HG02870 (cell line): Measurements from ENCODE around the gene CYP2C8.
"Not testable (repeated sequence)": the region's sequence is repeated elsewhere in the genome, so short reads cannot be mapped to it uniquely, and the experiment has no call there.

Experiments
- ATAC-seq: cut with Tn5 transposase; IDR thresholded peaks from one replicate; pipeline ENCODE4 v1.9.1; 2021; ENCODE audit warnings: mild to moderate bottlenecking, moderate library complexity; ENCODE audit not compliant: unreplicated experiment

Gene CYP2C8

DNA sequence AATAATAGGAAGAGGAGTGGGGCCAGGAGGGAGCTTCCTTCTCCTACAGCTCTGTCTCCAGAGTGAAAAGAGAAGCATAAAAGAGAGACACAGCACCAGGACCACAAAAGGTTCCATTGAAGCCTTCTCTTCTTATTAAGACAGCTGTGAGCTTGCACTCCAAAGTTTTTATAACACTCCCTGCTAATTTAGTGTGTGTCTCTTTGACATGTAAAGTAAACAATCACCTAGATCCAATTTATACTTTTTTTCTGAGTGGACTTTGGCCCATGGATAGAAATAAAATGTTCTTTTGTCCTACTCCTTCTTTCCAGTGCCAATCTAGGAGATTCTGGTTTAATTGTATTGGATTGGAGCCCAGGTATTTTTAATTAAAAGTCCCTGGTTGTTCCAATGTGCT is at the start of gene CYP2C8:
CYP2C8 (minus strand) TSS at position 212 of the 400 bp plus-strand sequence; CDS start at position 117, 95 bp downstream.
- no peak for ATAC-seq

GRCh38 chr10:95116869-95117269 is 47.6 kb upstream of the CYP2C8 start:
- no peak for ATAC-seq

DNA sequence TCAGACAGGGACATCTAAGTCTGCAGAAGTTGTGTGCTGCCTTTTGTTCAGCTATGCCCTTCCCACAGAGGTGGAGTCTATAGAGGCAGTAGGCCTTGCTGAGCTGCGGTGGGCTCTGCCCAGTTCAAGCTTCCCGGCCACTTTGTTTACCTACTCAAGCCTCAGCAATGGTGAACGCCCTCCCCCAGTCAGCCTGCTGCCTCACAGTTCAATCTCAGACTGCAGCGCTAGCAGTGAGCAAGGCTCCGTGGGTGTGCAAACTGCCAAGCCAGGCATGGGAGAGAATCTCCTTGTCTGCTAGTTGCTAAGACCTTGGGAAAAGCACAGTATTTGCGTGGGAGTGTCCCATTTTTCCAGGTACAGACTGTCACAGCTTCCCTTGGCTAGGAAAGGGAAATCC is 41.5 kb upstream of the CYP2C8 start:
- ATAC-seq, result not testable (repeated sequence)

DNA sequence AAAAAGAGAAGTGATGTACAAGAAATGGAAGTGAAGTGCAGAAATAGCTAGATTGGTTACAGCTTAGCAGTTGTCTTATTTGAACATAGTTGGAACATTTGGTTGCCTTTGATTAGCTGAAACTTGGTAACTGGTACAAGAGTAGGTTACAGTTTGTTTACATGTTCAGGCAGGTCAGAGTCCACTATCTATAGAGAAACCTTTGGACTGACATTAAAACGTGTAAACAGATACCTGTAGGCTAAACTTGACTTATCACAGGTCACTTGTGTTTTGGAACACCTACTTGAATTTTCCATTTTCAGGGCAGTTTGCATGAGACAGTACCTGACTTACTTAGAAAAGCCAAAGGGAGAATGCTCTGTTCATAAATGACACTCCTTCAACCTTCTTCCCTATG is 28.5 kb upstream of the CYP2C8 start:
- ATAC-seq, result no peak

- ATAC-seq, result no peak
Measured at GRCh38 chr10:95096143-95096542, 26.8 kb upstream of the CYP2C8 start.

GRCh38 chr10:95079626-95080025 is 10.3 kb upstream of the CYP2C8 start:
- ATAC-seq, result not testable (repeated sequence)

- ATAC-seq, result no peak
Measured at GRCh38 chr10:95077556-95077955, 8.3 kb upstream of the CYP2C8 start.

DNA sequence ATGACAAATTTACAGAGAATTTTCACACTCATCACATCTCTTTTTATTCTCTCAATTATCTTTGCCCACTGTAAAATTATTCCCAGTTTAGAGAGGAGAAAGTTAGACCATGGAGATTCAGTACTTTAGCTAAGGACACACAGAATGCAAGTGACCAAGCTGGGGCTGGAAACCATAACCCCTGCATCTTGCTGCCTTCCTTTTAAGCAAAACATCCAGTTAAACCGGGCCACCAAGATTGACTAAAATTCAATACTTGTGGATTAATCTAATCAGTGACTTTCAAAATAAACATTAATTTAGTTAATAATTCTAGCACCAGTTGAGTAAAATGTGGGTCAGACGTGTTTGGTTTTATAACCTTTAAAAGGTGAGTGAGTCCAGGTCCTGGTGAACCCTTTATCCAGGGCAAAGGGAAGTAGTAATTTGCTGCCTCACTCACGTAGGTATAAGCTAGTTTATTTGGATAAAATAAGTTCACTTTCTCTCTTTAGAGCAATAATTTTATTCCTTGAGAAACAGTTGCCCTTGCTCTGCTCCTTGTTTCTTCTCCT is 1.9 kb upstream of the CYP2C8 start:
- ATAC-seq, result no peak

GRCh38 chr10:95064125-95064524 is 5.2 kb downstream of the CYP2C8 start:
- ATAC-seq, result not testable (repeated sequence)

DNA sequence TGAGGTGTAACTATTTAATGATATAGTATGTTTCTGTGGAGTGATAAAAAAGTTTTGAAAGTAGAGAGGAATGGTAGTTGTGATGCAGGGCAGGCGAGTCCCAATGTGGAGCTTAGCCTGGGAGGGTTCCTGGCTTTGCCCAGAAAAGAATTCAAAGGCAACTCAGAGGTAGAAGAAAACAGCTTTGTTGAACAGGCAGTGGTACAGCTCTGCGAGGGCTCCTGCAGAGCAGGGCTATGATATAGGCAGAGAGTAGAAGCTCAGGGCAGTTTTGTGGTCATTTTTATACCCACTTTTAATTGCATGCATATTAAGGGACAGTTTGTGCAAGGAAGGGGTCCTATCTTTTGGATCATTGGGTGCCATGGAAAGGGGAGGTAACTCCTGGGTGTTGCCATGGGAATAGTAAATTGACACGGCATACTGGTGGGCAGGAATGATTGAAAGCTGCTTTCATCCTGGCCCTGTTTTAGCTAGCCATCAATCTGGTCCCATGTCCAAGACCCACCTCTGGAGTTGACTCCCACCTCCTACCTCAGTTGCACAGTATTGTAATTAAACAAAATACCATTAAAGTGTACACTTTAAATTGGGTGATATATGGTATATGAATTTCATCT is 12.4 kb downstream of the CYP2C8 start:
- no peak for ATAC-seq

GRCh38 chr10:95049919-95050318 is 19.4 kb downstream of the CYP2C8 start:
- no peak for ATAC-seq

DNA sequence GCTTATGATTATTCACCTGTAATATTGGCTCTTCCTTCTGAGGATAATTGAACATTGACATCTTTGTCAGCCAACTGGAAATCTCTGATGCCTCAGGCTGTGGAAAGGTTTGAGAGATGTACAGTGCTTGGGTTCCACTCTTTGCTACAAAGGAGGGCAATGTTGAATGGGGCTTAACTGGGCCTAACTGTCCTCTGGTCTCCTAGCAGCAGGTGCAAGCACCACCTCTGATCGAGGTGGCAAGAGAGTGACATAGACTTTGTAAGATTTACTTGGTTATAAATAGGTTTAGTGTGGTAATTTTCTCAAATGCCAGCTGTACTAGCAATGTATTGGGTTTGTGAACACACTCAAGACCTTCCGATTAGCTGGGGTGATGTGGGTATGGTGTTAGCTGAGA is 21.1 kb downstream of the CYP2C8 start:
- ATAC-seq, result no peak

DNA sequence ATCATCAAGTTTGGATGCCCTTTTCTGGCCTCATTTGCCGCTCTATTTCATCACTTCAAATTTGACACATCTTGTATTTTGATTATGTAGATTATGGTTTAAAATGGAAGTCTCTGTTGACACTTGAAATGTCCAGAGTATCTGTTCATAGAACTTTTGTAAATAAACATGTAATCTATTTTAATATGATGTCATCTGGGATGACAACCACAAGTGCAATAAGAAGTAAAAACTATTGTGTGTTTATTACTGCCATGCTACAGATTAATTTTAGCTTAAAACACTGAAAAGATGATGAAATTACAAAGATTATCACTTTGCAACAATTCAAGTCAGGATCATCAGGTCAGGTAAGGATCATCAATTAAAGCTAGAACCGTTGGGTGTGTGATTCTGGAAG is 30.0 kb downstream of the CYP2C8 start:
- no peak for ATAC-seq

- no peak for ATAC-seq
Measured at GRCh38 chr10:95035332-95036295, 33.7 kb downstream of the CYP2C8 start.

- ATAC-seq, result no peak
Measured at GRCh38 chr10:95034401-95034800, 34.9 kb downstream of the CYP2C8 start.

DNA sequence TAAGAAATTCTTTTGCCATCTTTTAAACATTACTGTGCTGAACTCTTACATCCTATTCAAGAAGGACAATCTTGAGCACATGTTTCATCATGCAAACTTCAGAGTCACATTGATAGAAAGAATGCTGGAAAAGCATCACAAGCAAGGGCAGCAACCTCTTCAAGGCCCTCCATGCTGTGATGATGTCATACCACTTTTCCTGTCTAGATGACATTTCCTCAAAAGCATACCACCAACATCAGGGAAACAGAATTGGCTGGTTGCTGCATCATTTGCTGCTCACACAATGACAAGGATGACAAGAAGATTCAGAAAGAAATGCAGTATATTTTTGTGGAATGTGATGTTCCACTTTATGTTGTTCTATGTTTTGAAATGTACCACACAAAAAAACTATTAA is 37.6 kb downstream of the CYP2C8 start:
- no peak for ATAC-seq

- ATAC-seq, result no peak
Measured at GRCh38 chr10:95026461-95026860, 42.8 kb downstream of the CYP2C8 start.

GRCh38 chr10:94997741-94998174 is 71.5 kb downstream of the CYP2C8 start:
- ATAC-seq, result no peak

GRCh38 chr10:94992811-94993210 is 76.5 kb downstream of the CYP2C8 start:
- ATAC-seq, result no peak

- no peak for ATAC-seq
Measured at GRCh38 chr10:94991243-94991888, 77.9 kb downstream of the CYP2C8 start.

GRCh38 chr10:94989192-94989591 is 80.1 kb downstream of the CYP2C8 start:
- ATAC-seq, result no peak
